ENCODE data around the gene BID. TPM values are rescaled to one million over a fixed set of nuclear protein-coding genes. Genes with fewer than 3 reads are reported as not detected.

BID gene
- total RNA-seq, 2 experiments from 2014 or later = 59.9 to 60.3 TPM

DNA sequence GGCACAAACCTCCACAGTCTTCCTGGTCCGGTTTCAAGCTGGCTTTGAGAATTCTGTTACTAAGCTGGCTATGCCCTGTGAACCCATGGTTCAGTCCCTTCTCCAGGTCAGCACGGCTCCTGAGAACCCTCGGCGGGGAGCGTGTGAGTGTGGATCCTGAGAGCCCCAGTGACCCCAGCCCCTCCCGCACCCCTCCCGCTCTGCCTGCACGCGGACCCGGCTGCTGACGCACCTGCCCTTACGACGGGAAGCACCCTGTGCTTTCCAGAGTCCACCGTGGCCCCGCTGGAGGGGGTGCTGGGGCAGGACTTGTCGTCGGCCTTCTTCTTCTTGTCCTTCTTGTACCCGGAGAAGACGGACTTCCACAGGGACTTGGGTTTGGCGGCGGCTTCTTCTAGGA is 42.8 kb upstream of the BID start:
- Histone ChIP-seq H2AFZ (ENCODE audit: low read length) (no peak overlapping the region), H3K36me3 (ENCODE audit: insufficient read depth, low read length) (peaks cover 91% of the 10 kb centered on the region), H3K27ac (ENCODE audit: low read depth, low read length, poor library complexity, severe bottlenecking) (no peak overlapping the region), H3K4me3 (ENCODE audit: low read depth, low read length, poor library complexity, severe bottlenecking) (no peak overlapping the region), H3K4me2 (ENCODE audit: low read length) (no peak overlapping the region), H3K9me3 (ENCODE audit: low read length) (no peaks in the 10 kb centered on the region), H3K9me2 (ENCODE audit: insufficient read depth, low read length) (no peaks in the 10 kb centered on the region), H3K79me2 (ENCODE audit: insufficient read depth, low read depth, low read length) (no peaks in the 10 kb centered on the region), H4K20me1 (ENCODE audit: insufficient read depth, low read length) (no peaks in the 10 kb centered on the region), H3K4me1 (ENCODE audit: insufficient read depth, low read length, poor library complexity, severe bottlenecking) (no peaks in the 10 kb centered on the region)
- POLR2A ChIA-PET = no interaction called here
- no TSS peak for BruUV-seq (replicated peaks)
- CTCF ChIA-PET (ENCODE audit: unreplicated experiment) = interaction anchor here (0.5 kb wide), 1 partner anchor 79 kb away, joined by 3 read pairs; no protein-coding TSS in a partner anchor
- DNase-seq (ENCODE audit: low spot score) = no peak
- intact Hi-C loops (cut with micrococcal nuclease; ENCODE audit: unreplicated experiment) = no loop called here
- TF ChIP-seq EZH2phosphoT487 (IDR thresholded peaks at IDR 0.05; ENCODE audit: borderline replicate concordance, low read depth, low read length) = no peak
- TF ChIP-seq, protein P1, sequence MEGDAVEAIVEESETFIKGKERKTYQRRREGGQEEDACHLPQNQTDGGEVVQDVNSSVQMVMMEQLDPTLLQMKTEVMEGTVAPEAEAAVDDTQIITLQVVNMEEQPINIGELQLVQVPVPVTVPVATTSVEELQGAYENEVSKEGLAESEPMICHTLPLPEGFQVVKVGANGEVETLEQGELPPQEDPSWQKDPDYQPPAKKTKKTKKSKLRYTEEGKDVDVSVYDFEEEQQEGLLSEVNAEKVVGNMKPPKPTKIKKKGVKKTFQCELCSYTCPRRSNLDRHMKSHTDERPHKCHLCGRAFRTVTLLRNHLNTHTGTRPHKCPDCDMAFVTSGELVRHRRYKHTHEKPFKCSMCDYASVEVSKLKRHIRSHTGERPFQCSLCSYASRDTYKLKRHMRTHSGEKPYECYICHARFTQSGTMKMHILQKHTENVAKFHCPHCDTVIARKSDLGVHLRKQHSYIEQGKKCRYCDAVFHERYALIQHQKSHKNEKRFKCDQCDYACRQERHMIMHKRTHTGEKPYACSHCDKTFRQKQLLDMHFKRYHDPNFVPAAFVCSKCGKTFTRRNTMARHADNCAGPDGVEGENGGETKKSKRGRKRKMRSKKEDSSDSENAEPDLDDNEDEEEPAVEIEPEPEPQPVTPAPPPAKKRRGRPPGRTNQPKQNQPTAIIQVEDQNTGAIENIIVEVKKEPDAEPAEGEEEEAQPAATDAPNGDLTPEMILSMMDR (conservative IDR thresholded peaks at IDR 0.05; ENCODE audit: low read length) = no peak

DNA sequence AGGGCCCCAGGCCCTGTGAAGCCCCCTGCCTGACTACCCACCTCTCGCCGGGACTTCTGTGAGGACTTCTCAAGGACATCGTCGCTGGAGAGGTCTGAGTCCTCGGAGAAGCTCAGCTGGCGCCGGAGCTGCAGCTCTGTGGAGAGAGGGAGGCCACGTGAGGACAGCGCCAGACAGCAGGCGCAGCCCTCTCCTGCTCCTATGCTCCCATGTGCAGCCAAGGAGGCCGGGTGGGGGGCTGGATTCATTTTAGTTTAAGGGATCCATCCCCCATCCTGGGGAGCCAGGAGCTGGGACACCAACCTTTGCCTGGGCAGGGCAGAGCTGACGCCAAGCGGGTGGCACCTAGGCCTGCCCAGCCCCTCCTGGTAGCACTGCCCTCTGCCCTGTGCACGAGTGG is 42.4 kb upstream of the BID start:
- no peaks in the 10 kb centered on the region for H3K9me3 ChIP-seq (ENCODE audit: low read length)
- H3K4me2 ChIP-seq (ENCODE audit: low read length) = no peak overlapping the region
- POLR2A ChIA-PET = no interaction called here
- intact Hi-C loops (cut with micrococcal nuclease; ENCODE audit: unreplicated experiment) = no loop called here
- H2AFZ ChIP-seq (ENCODE audit: low read length) = no peak overlapping the region
- no peaks in the 10 kb centered on the region for H3K9me2 ChIP-seq (ENCODE audit: insufficient read depth, low read length)
- H3K79me2 ChIP-seq (ENCODE audit: insufficient read depth, low read depth, low read length) = no peaks in the 10 kb centered on the region
- CTCF ChIA-PET (ENCODE audit: unreplicated experiment) = interaction anchor here (0.5 kb wide), 1 partner anchor 13 kb away, joined by 3 read pairs; no protein-coding TSS in a partner anchor
- no peak for TF ChIP-seq EZH2phosphoT487 (IDR thresholded peaks at IDR 0.05; ENCODE audit: borderline replicate concordance, low read depth, low read length)
- TF ChIP-seq, protein P1 (conservative IDR thresholded peaks at IDR 0.05; ENCODE audit: low read length) = no peak
- BruUV-seq (replicated peaks) = no TSS peak
- H3K4me3 ChIP-seq (ENCODE audit: low read depth, low read length, poor library complexity, severe bottlenecking) = no peak overlapping the region
- DNase-seq (ENCODE audit: low spot score) = no peak
- H3K4me1 ChIP-seq (ENCODE audit: insufficient read depth, low read length, poor library complexity, severe bottlenecking) = no peaks in the 10 kb centered on the region
- no peaks in the 10 kb centered on the region for H4K20me1 ChIP-seq (ENCODE audit: insufficient read depth, low read length)
- no peak overlapping the region for H3K27ac ChIP-seq (ENCODE audit: low read depth, low read length, poor library complexity, severe bottlenecking)
- H3K36me3 ChIP-seq (ENCODE audit: insufficient read depth, low read length) = peaks cover 91% of the 10 kb centered on the region

DNA sequence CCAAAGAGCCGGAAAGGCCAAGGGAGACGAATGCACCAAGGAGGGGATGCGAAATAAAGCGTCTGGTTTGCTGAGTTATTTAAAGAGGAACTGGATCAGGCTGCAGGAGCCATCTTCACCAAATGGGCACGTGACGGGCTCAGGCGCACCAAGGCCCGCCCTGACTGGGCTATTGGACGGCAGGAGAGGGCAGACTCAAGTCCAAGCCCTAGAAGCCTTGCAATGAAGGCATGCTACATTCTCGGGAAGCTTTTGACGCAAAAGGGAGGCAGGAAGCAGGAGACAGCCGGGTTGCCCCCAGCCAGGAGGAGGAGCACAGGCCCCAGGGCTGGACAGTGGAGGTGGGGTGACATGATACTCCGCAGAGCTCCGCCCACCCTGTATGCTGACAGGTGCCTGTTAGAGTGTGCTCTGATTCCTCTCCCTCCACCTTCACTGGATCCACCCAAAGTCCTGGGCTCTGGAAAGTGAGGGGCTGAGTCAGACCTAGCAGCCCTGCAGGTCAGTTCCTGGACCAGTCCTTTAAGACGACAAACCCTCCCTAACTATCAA is 41.5 kb upstream of the BID start:
- no peak for TF ChIP-seq EZH2phosphoT487 (IDR thresholded peaks at IDR 0.05; ENCODE audit: borderline replicate concordance, low read depth, low read length)
- TF ChIP-seq, protein P1 (conservative IDR thresholded peaks at IDR 0.05; ENCODE audit: low read length) = no peak
- H2AFZ ChIP-seq (ENCODE audit: low read length) = no peak overlapping the region
- CTCF ChIA-PET (ENCODE audit: unreplicated experiment) = no interaction called here
- DNase-seq (ENCODE audit: low spot score) = no peak
- H3K9me2 ChIP-seq (ENCODE audit: insufficient read depth, low read length) = no peaks in the 10 kb centered on the region
- no peaks in the 10 kb centered on the region for H3K4me1 ChIP-seq (ENCODE audit: insufficient read depth, low read length, poor library complexity, severe bottlenecking)
- no peaks in the 10 kb centered on the region for H3K79me2 ChIP-seq (ENCODE audit: insufficient read depth, low read depth, low read length)
- intact Hi-C loops (cut with micrococcal nuclease; ENCODE audit: unreplicated experiment) = no loop called here
- H4K20me1 ChIP-seq (ENCODE audit: insufficient read depth, low read length) = no peaks in the 10 kb centered on the region
- POLR2A ChIA-PET = no interaction called here
- H3K9me3 ChIP-seq (ENCODE audit: low read length) = no peaks in the 10 kb centered on the region
- no peak overlapping the region for H3K27ac ChIP-seq (ENCODE audit: low read depth, low read length, poor library complexity, severe bottlenecking)
- BruUV-seq (replicated peaks) = no TSS peak
- H3K4me3 ChIP-seq (ENCODE audit: low read depth, low read length, poor library complexity, severe bottlenecking) = no peak overlapping the region
- peaks cover 92% of the 10 kb centered on the region for H3K36me3 ChIP-seq (ENCODE audit: insufficient read depth, low read length)
- H3K4me2 ChIP-seq (ENCODE audit: low read length) = no peak overlapping the region

Data from OCI-LY7 (cell line).